NCI-H82 (cell line): ENCODE results near the gene DUSP15.

Experiments used
- DNase-seq: peaks from one replicate; lab custom pipeline; 2025; lab: John Stamatoyannopoulos, UW

DUSP15 gene

DNA sequence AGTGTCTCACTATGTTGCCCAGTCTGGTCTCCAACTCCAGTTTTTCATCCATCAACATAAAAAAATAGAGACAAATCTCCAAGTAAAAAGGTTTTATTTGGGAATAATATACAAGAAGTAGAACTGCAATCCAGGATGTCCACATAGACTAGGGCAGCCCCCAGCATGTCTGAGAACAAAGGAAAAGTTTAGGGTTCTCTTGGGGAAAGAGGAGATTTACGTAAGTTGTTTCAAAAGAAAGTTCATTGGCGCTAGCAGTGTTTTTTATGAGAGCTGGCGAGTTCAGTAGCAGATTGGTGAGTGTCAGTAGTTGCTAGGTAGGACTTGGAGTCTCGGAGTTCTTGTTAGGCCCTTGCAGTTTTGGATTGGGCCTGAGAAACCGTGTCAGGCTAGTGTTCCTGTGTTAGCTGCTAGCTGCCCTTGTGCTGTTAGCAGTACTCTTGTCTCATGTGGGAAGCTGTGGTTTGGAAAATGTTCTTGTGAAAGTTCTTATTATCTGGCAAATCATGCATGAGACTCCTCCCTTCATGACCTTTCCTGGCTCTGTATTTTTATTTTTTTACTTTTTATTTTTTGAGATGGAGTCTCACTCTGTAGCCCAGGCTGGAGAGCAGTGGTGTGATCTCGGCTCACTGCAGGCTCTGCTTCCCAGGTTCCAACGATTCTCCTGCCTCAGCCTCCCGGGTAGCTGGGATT, 24.8 kb upstream of the DUSP15 start:
- DNase-seq: peak; percentile 41

- DNase-seq: peak; percentile 66
These were observed 20.3 kb upstream of the DUSP15 start for GRCh38 chr20:31890646-31891045.

GRCh38 chr20:31883829-31884228, 13.5 kb upstream of the DUSP15 start:
- DNase-seq: no peak

DNA sequence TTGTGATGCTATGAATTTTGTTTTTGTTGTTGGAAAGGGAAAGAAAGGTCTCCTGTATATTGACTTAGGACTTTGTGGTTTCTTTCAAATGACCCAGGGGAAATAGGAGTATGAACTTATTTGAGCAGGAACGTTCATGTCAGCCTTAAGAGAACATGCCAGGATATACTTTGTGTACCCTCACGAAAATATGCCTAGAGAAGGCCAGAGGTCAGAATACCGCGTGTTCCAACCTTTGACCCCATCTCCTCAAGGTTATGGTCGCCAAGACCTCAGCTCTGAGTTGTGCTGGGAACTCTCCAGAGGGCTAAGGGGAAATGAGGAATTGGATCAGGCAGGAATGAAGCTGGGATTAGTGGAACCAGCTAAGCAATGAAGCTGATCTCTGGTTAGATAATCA, 11.6 kb upstream of the DUSP15 start:
- DNase-seq: peak; percentile 52

GRCh38 chr20:31879143-31879987, 9.0 kb upstream of the DUSP15 start:
- peak; percentile 98 for DNase-seq

GRCh38 chr20:31877684-31878083, 7.4 kb upstream of the DUSP15 start:
- no peak for DNase-seq

DNA sequence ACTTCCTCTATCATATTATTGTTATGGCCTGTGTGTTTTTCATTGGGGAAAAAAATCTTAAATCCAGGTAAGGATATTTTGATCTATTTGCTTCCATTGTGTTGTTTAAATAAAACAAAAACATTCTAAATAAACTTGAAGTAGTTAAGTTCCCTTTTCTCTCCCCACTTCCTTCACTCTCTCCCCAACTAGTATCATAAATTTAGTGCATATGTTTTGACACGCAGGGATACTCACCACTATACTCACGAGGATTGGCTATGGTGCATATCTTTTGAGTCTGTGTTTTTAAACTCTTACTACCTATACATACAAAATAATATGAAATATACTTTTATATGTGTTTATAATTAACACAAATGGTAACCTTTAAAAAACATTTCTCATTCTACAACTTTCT, 5.3 kb upstream of the DUSP15 start:
- no peak for DNase-seq

DNA sequence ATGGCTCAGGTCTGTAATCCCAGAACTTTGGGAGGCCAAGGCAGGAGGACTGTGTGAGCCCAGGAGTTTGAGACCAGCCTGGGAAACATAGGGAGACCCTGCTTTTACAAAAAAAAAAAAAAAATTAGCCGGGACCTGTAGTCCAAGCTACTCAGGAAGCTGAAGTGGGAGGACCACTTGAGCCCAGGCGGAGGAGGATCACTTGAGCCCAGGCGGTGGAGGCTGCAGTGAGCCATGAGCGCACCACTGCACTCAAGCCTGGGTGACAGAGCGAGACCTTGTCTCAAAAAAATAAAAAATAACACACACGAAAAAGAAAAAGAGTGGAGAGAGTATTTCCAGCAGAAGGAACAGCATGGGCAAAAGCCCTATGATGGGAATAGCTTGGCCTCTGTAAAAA, 2.1 kb upstream of the DUSP15 start:
- no peak for DNase-seq

GRCh38 chr20:31871618-31871954, 1.3 kb upstream of the DUSP15 start:
- DNase-seq: no peak

- peak; percentile 48 for DNase-seq
These were observed 645 bp upstream of the DUSP15 start for GRCh38 chr20:31870726-31871617.

DNA sequence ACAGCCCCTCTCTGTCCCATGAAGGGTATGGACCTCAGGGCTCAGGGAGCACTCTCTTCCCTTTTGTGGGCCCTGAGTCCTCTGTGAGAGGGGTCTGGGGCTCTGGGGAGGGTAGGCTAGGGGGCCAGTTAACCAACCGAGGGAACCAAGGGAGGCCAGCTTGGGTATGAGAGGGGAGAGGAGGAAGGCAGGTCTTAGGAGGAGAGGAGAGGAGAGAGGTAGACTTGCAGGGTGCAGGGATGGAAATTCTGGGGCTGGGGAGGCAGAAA, 720 bp downstream of the DUSP15 start:
- no peak for DNase-seq

DNA sequence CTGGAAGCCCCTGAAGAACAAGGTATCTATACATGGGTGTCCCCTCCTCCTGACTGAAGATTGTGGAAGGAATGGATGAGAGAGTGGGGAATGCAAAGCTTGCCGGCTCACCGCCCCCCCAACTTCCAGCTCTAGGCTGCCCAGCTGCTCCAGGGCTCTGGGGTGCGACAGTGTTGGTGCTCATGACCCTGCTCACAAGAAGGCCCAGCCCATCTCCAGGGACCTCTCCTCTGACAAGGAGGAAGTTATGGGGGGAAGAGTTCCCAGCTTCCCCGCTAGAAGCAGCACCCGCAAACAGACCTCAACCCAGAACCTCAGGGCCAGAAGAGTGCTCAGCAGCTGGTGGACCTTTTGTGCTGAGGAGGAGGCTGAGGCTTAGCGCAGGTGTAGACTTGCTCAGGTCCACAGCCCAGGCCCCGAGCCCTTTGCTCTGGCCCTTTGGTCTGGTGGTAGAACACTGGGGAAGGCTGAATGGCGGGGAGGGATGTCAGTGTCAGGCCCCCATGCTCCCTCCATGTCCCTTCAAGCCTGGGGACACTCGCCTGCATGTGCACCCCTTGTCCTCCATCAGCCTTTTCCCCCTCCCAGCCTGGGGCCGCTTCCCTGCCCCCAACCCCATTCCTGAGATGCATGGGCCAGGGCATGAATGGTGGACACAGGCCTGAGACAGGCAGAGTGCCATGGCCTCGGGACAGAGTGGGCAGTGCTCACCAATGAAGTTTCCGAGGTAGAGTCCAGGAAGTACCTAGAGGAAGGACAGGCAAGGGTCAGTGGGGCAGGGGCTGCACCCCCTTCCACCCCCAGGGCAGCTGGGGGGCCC, 1.3 kb downstream of the DUSP15 start:
- DNase-seq: no peak

- DNase-seq: no peak
These were observed 4.1 kb downstream of the DUSP15 start for GRCh38 chr20:31866221-31866620.

- DNase-seq: no peak
These were observed 5.6 kb downstream of the DUSP15 start for GRCh38 chr20:31864521-31865400.

DNA sequence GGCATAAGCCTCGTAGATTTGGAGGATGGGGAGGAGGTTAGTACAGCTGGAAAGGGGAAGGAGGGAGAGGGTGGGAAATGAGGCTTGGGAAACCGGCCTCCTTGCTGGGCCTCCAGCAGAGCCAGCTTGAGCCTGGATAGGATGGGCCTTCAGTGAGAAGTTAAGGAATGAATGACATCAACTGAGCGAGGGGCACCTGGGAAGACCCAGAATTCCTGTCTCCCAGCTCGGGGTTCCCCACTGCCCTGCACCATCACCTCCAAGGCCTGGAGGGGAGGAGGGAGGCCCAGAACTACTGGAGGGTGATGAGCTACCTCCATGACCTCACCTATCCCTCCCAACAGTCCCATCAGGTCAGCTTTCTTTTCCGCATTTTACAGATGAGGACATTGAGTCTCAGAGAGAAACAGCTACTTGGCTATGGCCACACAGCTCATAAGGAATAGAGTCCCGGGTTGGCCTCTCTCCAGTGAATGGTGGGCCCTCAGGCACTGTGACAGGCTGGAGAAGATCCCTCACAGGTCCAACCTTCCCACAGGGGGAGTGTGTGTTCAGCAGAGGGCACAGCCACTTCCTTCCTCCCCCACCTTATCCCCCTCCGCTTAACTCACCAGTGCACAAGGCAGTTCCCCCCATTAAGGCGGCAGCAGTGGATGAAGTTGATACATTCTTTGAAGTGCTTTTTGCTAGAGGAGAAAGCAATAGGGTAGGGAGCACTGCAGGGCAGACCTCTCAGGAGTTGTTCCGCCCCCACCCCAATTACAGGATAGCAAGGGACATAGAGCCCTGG, 6.8 kb downstream of the DUSP15 start:
- DNase-seq: no peak

DNA sequence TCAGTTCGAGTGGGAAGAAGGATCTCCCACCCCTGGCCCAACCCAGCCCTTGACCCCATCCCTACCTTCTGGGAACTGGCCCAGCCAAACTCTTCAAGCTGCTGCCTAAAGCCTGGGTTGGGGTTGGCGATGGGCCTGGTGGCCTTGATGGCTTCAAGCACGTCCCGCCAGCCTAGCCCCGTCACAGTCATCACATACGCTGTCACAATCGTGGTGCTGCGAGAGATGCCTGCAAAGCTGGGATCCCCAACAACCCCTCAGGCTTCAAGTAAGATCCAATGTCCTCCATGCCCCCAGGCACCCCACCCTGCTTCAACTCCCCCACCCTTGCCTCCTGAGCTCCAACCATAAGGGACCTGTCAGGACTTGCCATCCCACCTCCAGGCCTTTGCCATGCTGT, 7.8 kb downstream of the DUSP15 start:
- no peak for DNase-seq

DNA sequence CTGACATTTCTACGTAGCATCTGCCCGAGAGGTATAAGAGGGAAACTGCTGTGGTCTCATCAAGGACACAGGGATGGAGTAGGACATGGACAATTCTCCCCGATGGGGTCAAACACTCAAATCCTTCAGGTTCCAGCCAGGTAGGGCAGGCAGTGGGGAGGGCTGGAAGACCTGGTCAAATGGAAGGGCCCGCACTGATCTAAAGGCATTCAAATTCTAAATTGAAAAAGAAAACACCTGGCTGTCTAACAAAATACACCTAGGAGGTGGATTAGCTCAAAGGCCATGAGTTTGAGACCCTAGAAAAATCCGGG, 8.2 kb downstream of the DUSP15 start:
- no peak for DNase-seq

GRCh38 chr20:31861385-31862156, 8.8 kb downstream of the DUSP15 start:
- DNase-seq: peak; percentile 92

DNA sequence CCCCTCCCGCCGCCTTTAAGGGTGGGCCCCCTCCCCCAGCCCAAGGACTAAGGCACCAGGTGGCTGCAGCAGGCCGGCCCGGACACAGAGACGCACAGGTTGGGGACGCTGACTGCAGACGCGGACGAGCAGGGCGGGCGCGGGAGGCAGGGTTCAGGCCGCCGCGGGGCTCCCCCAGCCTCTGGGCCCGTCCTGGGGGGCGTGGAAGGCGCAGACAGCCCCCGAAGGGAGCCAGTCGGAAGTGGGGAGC, 9.3 kb downstream of the DUSP15 start:
- DNase-seq: peak; percentile 93
